ENCODE data around the gene PCCA.
"Not testable (repeated sequence)": the region's sequence is repeated elsewhere in the genome, so short reads cannot be mapped to it uniquely, and the experiment has no call there.

The PCCA gene

DNA sequence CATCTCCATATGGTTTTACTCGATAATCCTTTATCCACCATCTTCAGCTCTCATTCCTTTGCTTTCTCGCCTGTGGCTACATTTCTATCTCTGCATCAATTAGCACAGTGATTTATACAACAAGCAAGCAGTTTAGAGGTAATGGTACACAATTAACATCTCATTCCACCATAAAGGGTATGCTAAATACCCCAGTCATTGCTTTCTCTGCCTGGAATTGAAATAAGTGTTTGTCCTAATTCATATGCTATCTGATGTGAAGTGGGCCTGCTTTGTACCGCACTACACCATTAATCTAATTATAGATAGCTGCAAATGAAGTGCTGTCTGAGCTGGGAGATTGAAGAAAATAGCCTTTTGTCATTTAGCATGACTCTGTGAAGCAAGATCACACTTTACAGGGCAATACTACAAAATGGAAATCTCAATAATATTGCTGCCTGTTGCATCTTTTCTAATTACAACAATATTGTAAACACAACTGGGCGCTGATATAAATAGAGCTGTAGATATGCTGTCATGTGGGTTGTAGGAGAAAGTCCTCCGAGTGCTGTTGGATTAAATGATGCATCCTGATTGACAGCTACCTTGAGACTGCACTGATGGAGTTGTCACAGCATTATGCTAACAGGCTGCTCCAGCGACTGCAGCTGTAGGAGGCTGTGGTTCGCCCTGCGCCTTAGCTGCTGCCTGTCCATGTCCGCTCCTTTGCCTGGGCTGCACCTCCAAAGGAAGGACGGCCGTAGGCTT is 421.5 kb downstream of the PCCA start:
- DNase-seq (ENCODE audit: low read depth), result no peak

GRCh38 chr13:100511466-100511865 is 422.6 kb downstream of the PCCA start:
- DNase-seq (ENCODE audit: low read depth), result no peak

GRCh38 chr13:100512422-100512821 is 423.5 kb downstream of the PCCA start:
- DNase-seq (ENCODE audit: low read depth), result no peak

GRCh38 chr13:100513171-100513570 is 424.3 kb downstream of the PCCA start:
- no peak for DNase-seq (ENCODE audit: low read depth)

- no peak for DNase-seq (ENCODE audit: low read depth)
Measured at GRCh38 chr13:100513987-100514670, 425.2 kb downstream of the PCCA start.

DNA sequence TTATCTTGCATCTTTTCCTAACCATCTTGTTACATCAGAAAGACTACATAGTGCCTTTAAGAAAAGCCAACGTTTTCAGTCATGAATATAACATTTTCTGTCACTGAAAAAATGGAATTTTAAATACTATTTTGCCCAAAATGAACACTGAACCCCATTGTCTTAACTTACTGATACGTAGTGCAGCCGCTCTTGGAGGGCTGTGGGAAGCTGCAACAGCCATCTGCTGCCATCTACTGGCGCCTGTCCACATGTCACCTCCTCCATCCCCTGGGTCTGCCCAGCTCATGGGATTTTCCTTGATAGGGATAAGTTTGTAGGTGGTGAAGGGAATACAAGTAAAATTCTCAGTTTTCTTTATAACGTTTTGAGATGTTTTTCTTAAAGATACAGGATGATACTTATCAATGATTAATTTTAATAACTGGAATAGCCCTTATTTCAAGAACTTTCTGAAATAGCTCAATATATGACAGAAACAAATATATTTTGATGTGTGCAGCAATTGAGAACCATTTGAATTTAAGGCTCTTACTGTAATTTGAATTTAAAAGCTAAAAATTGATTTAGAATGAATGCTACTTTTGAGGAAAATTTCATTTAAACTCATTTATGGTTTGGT is 426.0 kb downstream of the PCCA start:
- no peak for DNase-seq (ENCODE audit: low read depth)

GRCh38 chr13:100515410-100515800 is 426.5 kb downstream of the PCCA start:
- DNase-seq (ENCODE audit: low read depth), result no peak

DNA sequence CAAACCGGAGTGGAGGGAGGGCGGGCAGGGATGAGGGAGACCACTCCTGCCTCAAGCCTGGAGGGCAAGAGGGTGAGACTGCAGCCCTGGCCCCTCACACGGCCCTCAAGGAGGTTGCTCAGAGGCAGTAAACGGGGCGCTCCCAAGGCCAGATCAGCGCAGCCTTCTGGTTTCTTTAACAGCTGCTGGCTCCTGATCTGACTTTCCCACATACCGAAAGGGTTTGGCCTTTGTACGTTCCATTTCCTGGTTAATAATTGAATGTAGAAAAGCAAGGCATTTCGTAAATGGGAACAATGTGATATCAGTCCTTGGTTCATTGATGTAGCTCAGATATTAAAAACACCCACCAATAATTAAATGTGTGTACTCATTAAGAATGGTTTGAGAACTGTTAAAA is 428.2 kb downstream of the PCCA start:
- no peak for DNase-seq (ENCODE audit: low read depth)

- no peak for DNase-seq (ENCODE audit: low read depth)
Measured at GRCh38 chr13:100517728-100518127, 428.8 kb downstream of the PCCA start.

GRCh38 chr13:100518394-100519062 is 429.6 kb downstream of the PCCA start:
- DNase-seq (ENCODE audit: low read depth), result no peak

GRCh38 chr13:100519626-100520025 is 430.7 kb downstream of the PCCA start:
- no peak for DNase-seq (ENCODE audit: low read depth)

DNA sequence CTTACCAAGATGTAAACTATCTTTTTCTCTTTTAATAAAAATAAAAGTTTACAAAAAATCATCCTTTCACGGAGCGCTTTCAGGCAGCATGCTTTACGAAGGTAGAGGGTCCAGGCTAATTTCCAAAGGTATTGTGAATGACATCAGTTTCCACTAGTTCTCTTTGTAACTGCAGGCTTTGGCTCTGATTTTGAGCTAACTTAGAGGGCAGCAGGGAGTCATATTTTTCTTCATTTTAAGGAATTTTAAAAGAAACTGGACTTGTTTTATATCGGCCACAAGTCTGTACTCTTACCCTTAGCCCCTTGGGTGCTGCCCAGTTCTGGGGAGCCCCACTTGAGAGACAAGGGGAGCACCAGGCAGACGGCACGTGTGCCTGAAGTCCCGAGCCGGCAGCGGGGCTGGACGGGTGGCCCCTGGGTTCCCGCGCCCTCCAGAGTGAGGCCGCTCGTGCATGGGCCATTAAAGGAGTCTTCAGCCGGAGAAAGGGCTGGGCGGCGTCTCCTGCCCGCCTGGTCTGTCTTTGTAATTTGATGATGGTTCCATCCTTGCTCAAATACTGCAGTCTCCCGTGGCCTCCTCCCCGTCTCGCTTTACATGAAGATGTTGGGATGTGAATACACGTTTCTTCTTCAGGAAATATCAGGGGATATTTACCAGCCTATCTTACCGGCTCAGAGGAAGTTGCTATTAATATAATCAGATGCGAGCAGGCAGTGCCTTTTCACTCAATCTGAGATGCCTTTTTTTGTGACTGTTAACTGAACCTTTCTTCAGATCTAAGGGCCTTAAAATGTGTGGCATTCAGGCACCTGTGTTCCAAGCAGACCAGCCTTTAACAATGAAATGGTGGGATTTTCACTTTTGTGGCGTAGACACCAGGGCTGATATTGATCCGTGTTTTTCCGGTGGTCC is 432.3 kb downstream of the PCCA start:
- DNase-seq (ENCODE audit: low read depth), result no peak

DNA sequence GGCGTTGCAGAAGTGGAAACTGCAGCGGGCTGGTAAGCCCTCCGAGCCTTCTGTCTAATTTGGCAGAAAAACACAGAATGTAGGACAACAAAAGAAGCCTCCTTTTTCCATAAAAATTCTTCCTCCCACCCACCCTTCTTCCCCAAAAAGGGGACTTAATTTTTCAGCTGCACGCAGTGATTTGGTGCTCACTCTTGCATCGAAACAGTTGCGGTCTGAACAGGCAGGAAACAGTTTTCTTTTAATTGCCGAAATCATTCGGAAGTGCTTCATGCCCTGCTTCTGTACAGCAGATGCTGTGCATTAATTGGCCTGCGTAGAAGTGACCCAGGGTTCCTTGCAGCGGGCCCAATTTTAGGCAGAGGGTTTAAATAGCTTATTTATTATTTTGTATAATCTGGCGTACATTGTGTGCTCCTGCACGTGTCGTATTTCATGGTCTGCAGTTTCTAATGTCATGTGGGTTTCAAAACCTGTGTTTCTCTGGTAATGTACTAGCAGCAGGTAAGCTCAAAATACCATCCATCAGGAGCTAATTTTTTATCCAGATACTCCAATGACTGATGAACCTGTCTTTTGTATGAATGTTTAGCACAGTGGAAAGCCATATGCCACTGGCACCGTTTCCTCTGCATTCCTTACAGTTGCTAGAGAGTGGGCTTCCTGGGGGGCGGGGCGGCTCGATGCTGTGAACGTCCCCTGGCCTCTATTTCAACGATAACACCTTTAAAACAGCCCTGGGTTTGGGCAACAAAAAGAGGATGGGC is 433.1 kb downstream of the PCCA start:
- no peak for DNase-seq (ENCODE audit: low read depth)

DNA sequence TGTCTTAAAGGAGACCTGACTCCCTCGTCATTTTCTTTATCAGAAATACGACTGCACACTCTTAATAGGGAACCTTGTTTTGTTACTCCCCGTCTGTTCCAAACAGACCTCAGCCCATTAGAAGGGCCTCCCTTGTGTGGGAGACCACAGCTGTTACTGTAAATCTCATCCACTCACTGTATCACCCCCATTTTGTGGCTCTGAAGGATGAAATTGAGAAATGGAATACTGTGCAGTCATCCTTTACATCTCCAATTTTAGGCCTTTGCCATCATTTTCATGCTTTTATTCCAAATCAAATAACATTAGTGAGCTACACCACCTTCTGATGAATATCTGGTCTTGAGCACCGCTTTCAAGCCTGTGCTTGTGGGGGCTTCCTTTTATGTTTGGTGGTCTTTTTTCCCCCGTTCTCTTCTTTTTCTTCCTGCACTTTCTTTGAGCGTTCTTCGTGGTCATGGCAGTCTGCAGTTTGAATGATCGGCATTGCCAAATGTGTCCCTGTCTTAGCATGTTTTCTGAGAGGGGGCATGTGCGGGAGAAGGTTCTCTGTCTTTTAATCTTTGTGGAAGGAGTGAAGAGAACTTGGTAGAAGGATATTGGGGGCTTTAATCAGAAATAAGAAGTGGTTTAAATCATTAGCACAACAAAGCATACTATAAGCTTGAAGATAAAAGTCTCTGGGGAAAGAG is 433.9 kb downstream of the PCCA start:
- no peak for DNase-seq (ENCODE audit: low read depth)

DNA sequence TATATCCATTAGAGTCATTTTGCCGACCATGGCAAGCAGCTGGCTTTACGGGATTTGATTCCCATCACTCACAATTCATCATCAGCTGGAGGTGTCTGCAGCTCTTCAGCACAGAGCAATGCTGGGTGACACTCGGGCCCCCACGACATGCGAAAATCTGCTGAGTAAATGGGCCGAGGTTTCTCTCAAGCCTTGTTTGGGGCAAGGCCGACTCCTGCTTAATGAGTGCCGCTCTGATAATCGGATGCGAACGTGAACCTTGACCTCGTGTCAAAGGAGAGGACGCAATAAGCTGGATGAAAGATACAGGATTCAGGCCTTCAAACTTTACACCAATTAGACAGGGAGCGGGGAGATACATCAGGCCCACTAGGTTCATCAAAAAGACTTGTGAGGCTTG is 434.5 kb downstream of the PCCA start:
- DNase-seq (ENCODE audit: low read depth), result no peak

- DNase-seq (ENCODE audit: low read depth), result no peak
Measured at GRCh38 chr13:100523981-100524386, 435.1 kb downstream of the PCCA start.

GRCh38 chr13:100524688-100525087 is 435.8 kb downstream of the PCCA start:
- not testable (repeated sequence) for DNase-seq (ENCODE audit: low read depth)

- no peak for DNase-seq (ENCODE audit: low read depth)
Measured at GRCh38 chr13:100525453-100526317, 436.8 kb downstream of the PCCA start.

DNA sequence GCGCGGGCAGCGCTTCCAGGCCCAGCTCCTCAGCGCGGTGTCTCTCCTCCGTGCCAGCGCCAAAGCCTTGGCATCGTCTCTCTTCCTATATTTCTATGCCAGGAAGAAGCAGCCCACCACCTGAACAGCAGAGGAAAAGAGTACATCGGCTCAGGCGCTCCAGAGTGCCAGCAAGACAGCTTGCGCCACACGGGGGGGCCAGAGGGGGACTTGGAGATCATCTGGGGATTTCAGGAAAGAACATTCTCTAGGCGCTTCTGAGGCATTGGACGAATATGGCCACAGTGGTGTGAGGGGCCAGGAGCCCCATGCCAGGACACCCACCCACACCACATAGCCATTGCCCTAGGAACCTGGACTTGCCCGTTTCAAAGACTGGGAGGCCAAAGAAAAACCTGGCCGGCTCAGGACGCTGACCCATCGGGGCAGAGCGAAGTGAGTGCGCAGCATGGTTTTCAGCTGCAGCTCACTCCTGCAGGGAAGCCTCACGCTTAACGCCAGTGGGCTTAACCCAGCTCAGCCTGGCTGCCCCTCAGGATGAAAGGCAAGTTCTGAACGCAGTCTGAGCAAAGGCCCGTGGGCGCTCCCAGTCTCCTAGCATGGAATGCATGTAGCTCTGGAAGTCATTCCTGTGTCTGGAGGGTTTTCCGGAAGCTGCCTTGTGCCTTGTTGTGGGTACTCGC is 437.6 kb downstream of the PCCA start:
- no peak for DNase-seq (ENCODE audit: low read depth)

All from GM04503 (cell line).